NCI-H1694 (cell line): ENCODE data around the gene CACNB4.

Experiments
- DNase-seq: peaks from one replicate; lab custom pipeline; 2025; lab: John Stamatoyannopoulos, UW

Gene CACNB4

GRCh38 chr2:151783133-151783520, 315.7 kb downstream of the CACNB4 start:
- no peak for DNase-seq
